HCT116 (cell line): ENCODE results near the gene GRM8. TPM values are rescaled to one million over a fixed set of nuclear protein-coding genes. Genes with fewer than 3 reads are reported as not detected.

Experiments used
- ATAC-seq: fragments of 200-7000 bp; cut with Tn5 transposase; 2 replicates; pipeline ENCODE4 v1.9.1; 2020; ENCODE audit warnings: mild to moderate bottlenecking, moderate library complexity
- BruUV-seq: library from RNA; stranded (reverse); fragments of 400-500 nt; replicated peaks from 2 replicates; lab custom pipeline; 2021; lab: Mats Ljungman, UMichigan
- CTCF ChIA-PET: fragments of 300-600 bp; sonication (Branson Sonifier 250); formaldehyde crosslinking; loops from one replicate; lab custom pipeline; 2021; ENCODE audit warnings: antibody characterized with exemption; lab: Charles Lee
- POLR2A ChIA-PET: fragments of 300-600, 350-600 bp; sonication (Branson Sonifier 250); formaldehyde crosslinking; loops from one replicate; lab custom pipeline; 2021; ENCODE audit warnings: antibody characterized with exemption; lab: Charles Lee
- RAD21 ChIA-PET, 2 experiments: fragments of 300-600 bp; sonication (Branson Sonifier 250); formaldehyde crosslinking; loops; one replicate each; lab custom pipeline; 2023; ENCODE audit warnings: low total read pairs in 2 of 2; ENCODE audit not compliant: uncharacterized antibody in 2 of 2, unreplicated experiment in 2 of 2, low non-redundant PET in 1 of 2; lab: Charles Lee
- DNase-seq: peaks from one replicate; pipeline ENCODE4 v3.0.0-alpha.2; 2010; ENCODE audit warnings: low read depth, low spot score
- H2AFZ ChIP-seq: fragments of 200-600 bp; shearing (Covaris generic), sonication (generic); 2 replicates; pipeline ENCODE4 v1.6.1; 2017; ENCODE audit warnings: low read depth, mixed run types, mixed read lengths, antibody characterized with exemption, low read length; ENCODE audit not compliant: poor library complexity, severe bottlenecking
- H3K27ac ChIP-seq: 2 replicates; pipeline ENCODE4 v1.5.1; 2012; ENCODE audit warnings: low read depth, low read length
- H3K27me3 ChIP-seq: fragments of 200-600 bp; sonication (generic); 2 replicates; pipeline ENCODE4 v1.6.1; 2016; ENCODE audit warnings: mixed run types, low read length, mixed read lengths; ENCODE audit not compliant: insufficient read depth
- H3K36me3 ChIP-seq, 2 experiments: fragments of 200-500 bp in 1 of 2; fragments of 200-600 bp in 1 of 2; sonication (Bioruptor generic) in 1 of 2; sonication (generic) in 1 of 2; 2 replicates each; pipeline versions ENCODE4 v1.5.1 to v1.6.1; 2014 to 2016; ENCODE audit warnings: low read length in 2 of 2, inconsistent platforms in 1 of 2, mixed read lengths in 1 of 2, mixed run types in 1 of 2; ENCODE audit not compliant: insufficient read depth in 2 of 2, control insufficient read depth in 1 of 2
- H3K4me1 ChIP-seq, 2 experiments: fragments of 200-600 bp in 1 of 2; sonication (generic) in 1 of 2; 2 replicates each; pipeline versions ENCODE4 v1.5.1 to v1.6.1; 2012 to 2017; ENCODE audit warnings: low read length in 2 of 2, inconsistent platforms in 1 of 2, mild to moderate bottlenecking in 1 of 2, mixed read lengths in 1 of 2, mixed run types in 1 of 2, moderate library complexity in 1 of 2; ENCODE audit not compliant: insufficient read depth in 2 of 2, control insufficient read depth in 1 of 2
- H3K4me2 ChIP-seq: fragments of 200-600 bp; sonication (generic); 2 replicates; pipeline ENCODE4 v1.6.1; 2017; ENCODE audit warnings: mixed run types, low read length, mixed read lengths
- H3K4me3 ChIP-seq, 2 experiments: fragments of 200-600 bp in 1 of 2; sonication (generic) in 1 of 2; replicated peaks in 1 of 2; 2 replicates each; pipeline ENCODE4 v1.5.1; 2011 to 2016; ENCODE audit warnings: low read length in 2 of 2, control low read depth in 1 of 2, low read depth in 1 of 2, mild to moderate bottlenecking in 1 of 2, mixed read lengths in 1 of 2, mixed run types in 1 of 2
- H3K79me2 ChIP-seq: fragments of 200-600 bp; sonication (generic); 2 replicates; pipeline ENCODE4 v1.6.1; 2017; ENCODE audit warnings: mild to moderate bottlenecking, mixed run types, low read length, moderate library complexity, mixed read lengths; ENCODE audit not compliant: insufficient read depth
- H3K9ac ChIP-seq: fragments of 200-600 bp; sonication (generic); 2 replicates; pipeline ENCODE4 v1.6.1; 2016; ENCODE audit warnings: low read length, mixed read lengths
- H3K9me2 ChIP-seq: fragments of 200-600 bp; sonication (generic), shearing (Covaris generic); 2 replicates; pipeline ENCODE4 v1.6.1; 2017; ENCODE audit warnings: mixed run types, mild to moderate bottlenecking, moderate library complexity; ENCODE audit not compliant: insufficient read depth
- H3K9me3 ChIP-seq, 2 experiments: fragments of 200-500 bp in 1 of 2; fragments of 200-600 bp in 1 of 2; sonication (Bioruptor generic) in 1 of 2; sonication (generic) in 1 of 2; 2 replicates each; pipeline ENCODE4 v1.6.1; 2014 to 2017; ENCODE audit warnings: low read length in 2 of 2, mixed read lengths in 2 of 2, inconsistent platforms in 1 of 2, low read depth in 1 of 2, mild to moderate bottlenecking in 1 of 2, mixed run types in 1 of 2, moderate library complexity in 1 of 2; ENCODE audit not compliant: control insufficient read depth in 1 of 2, insufficient read depth in 1 of 2
- H4K20me1 ChIP-seq: fragments of 200-600 bp; sonication (generic), shearing (Covaris generic); 2 replicates; pipeline ENCODE4 v1.6.1; 2017; ENCODE audit warnings: mixed run types, mild to moderate bottlenecking, moderate library complexity; ENCODE audit not compliant: insufficient read depth
- EGR1 ChIP-seq: IDR thresholded peaks from 2 replicates; pipeline ENCODE4 v1.6.1; 2012; ENCODE audit warnings: low read depth
- ELF1 ChIP-seq: IDR thresholded peaks from 2 replicates; pipeline ENCODE4 v1.6.1; 2012; ENCODE audit warnings: low read depth, borderline replicate concordance
- EZH2 ChIP-seq: fragments of 200-600 bp; sonication (generic); IDR thresholded peaks from 2 replicates; pipeline ENCODE4 v1.6.1; 2017; ENCODE audit warnings: antibody characterized with exemption, mixed run types
- EZH2phosphoT487 ChIP-seq: fragments of 200-600 bp; IDR thresholded peaks from 2 replicates; pipeline ENCODE4 v1.6.1; 2018; ENCODE audit warnings: antibody characterized with exemption, borderline replicate concordance
- FOSL1 ChIP-seq: IDR thresholded peaks from 2 replicates; pipeline ENCODE4 v1.6.1; 2012; ENCODE audit warnings: low read depth
- POLR2A ChIP-seq: IDR thresholded peaks from 2 replicates; pipeline ENCODE4 v1.7.0; 2011; ENCODE audit warnings: borderline replicate concordance; ENCODE audit not compliant: insufficient read depth, insufficient read length; ENCODE audit errors: extremely low read depth
- POLR2AphosphoS5 ChIP-seq: IDR thresholded peaks from 2 replicates; pipeline ENCODE4 v1.6.1; 2011; ENCODE audit warnings: mild to moderate bottlenecking, low read depth, low read length, moderate library complexity
- SIN3A ChIP-seq: IDR thresholded peaks from 2 replicates; pipeline ENCODE4 v1.6.1; 2012; ENCODE audit warnings: low read depth
- SP1 ChIP-seq: IDR thresholded peaks from 2 replicates; pipeline ENCODE4 v1.6.1; 2012; ENCODE audit warnings: low read depth
- SRF ChIP-seq: IDR thresholded peaks from 2 replicates; pipeline ENCODE4 v1.6.1; 2012; ENCODE audit warnings: low read depth
- TCF7L2 ChIP-seq: IDR thresholded peaks from 2 replicates; pipeline ENCODE4 v1.7.0; 2011; ENCODE audit warnings: borderline replicate concordance, inconsistent platforms; ENCODE audit not compliant: insufficient read depth, insufficient read length; ENCODE audit errors: extremely low read depth
- YY1 ChIP-seq: IDR thresholded peaks from 2 replicates; pipeline ENCODE4 v1.6.1; 2011; ENCODE audit warnings: low read length, low read depth, moderate library complexity, mild to moderate bottlenecking; ENCODE audit not compliant: insufficient replicate concordance; ENCODE audit errors: extremely low read depth
- ZNF274 ChIP-seq: fragments of 200-500 bp; sonication (Bioruptor generic); IDR thresholded peaks from 2 replicates; pipeline ENCODE4 v1.6.1; 2014; ENCODE audit warnings: mild to moderate bottlenecking, low read depth, low read length, inconsistent platforms
- intact Hi-C: fragments of 100-400 bp; cut with micrococcal nuclease; formaldehyde crosslinking; loops from 2 replicates; pipeline ENCODE4 v1.10.0; 2022
- total RNA-seq: library from RNA; stranded (reverse); gene quantifications from one replicate; pipeline ENCODE4 v1.2.1, GENCODE V29; 2021; ENCODE audit not compliant: unreplicated experiment
- TF ChIP-seq, protein P1 (sequence below): IDR thresholded peaks from 2 replicates; pipeline ENCODE4 v1.6.1; 2012
- TF ChIP-seq, protein P2 (sequence below): IDR thresholded peaks from 2 replicates; pipeline ENCODE4 v1.6.1; 2011; ENCODE audit warnings: mild to moderate bottlenecking, low read length, moderate library complexity; ENCODE audit not compliant: insufficient replicate concordance; ENCODE audit errors: extremely low read depth

The GRM8 gene
- total RNA-seq, 1 experiment from 2014 or later = 0.05 TPM

DNA sequence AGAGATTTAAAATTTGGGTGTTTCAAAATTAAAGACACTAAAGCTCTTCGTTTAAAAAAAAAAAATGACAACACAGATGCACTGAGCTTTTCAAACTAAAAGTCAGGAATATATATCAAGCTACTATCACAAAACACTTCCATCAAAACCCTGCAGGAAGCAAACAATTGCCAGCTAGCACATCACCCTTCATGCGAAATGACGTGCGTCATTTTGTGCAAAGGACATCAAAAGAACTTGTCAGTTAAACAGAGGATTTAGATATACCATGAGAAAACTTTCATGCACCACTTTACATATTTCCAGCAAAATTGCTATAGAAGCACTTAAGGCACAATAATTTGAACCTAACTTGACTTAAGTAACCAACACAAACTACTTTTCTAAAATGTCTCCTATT lies 264.7 kb downstream of the GRM8 start:
- no peak for ATAC-seq
- RAD21 ChIA-PET = no interaction called here
- H3K27me3 ChIP-seq = no peaks in the 10 kb centered on the region

DNA sequence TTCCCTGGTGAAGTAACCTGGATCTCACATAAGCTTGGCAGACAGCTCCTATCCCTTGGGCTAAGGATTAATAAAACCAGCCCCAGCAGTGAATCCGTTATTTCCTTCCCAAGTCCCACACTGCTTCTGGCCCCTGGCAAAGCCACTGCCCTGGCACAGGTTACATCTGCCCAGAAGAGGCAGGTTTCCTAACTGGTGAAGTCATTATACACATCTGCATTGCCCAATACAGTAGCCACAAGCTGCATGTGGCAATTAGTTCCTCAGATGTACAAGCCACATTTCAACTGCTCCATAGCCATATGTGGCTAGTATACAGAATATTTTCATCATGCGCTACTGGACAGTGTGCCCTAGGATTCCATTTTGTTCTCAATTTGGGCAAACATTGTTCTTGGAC lies 273.0 kb downstream of the GRM8 start:
- H3K4me1 ChIP-seq = no peaks in the 10 kb centered on the region
- intact Hi-C loops = no loop called here
- no peak overlapping the region for H2AFZ ChIP-seq
- ChIA-PET RAD21 (no interaction called here), POLR2A (no interaction called here), CTCF (no interaction called here)
- ATAC-seq = no peak
- H3K36me3 ChIP-seq = no peaks in the 10 kb centered on the region
- no peak overlapping the region for H3K4me3 ChIP-seq
- H3K4me2 ChIP-seq = no peak overlapping the region
- DNase-seq = no peak
- H3K9me3 ChIP-seq = no peaks in the 10 kb centered on the region
- H3K79me2 ChIP-seq = no peaks in the 10 kb centered on the region
- TF ChIP-seq EGR1 (no peak), EZH2phosphoT487 (no peak), EZH2 (no peak), YY1 (no peak), FOSL1 (no peak), ELF1 (no peak), TCF7L2 (no peak), SRF (no peak)
- TF ChIP-seq, protein P1, sequence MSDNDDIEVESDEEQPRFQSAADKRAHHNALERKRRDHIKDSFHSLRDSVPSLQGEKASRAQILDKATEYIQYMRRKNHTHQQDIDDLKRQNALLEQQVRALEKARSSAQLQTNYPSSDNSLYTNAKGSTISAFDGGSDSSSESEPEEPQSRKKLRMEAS = no peak
- TF ChIP-seq, all 23 proteins: peak for 0
- no peaks in the 10 kb centered on the region for H4K20me1 ChIP-seq
- H3K27ac ChIP-seq = no peak overlapping the region
- peaks cover 17% of the 10 kb centered on the region for H3K27me3 ChIP-seq
- no peaks in the 10 kb centered on the region for H3K9me2 ChIP-seq
- BruUV-seq = no TSS peak
- H3K9ac ChIP-seq = no peak overlapping the region

More for the DNA sequence above, 264.7 kb downstream of the GRM8 start:
- ChIA-PET POLR2A (no interaction called here), CTCF (no interaction called here)
- no peaks in the 10 kb centered on the region for H3K36me3 ChIP-seq
- no peak overlapping the region for H3K4me3 ChIP-seq
- no TSS peak for BruUV-seq
- intact Hi-C loops = no loop called here
- H3K9ac ChIP-seq = no peak overlapping the region
- TF ChIP-seq POLR2A (no peak), SIN3A (no peak), SP1 (no peak), EZH2phosphoT487 (no peak), POLR2AphosphoS5 (no peak), ZNF274 (no peak)
- TF ChIP-seq, protein P2, sequence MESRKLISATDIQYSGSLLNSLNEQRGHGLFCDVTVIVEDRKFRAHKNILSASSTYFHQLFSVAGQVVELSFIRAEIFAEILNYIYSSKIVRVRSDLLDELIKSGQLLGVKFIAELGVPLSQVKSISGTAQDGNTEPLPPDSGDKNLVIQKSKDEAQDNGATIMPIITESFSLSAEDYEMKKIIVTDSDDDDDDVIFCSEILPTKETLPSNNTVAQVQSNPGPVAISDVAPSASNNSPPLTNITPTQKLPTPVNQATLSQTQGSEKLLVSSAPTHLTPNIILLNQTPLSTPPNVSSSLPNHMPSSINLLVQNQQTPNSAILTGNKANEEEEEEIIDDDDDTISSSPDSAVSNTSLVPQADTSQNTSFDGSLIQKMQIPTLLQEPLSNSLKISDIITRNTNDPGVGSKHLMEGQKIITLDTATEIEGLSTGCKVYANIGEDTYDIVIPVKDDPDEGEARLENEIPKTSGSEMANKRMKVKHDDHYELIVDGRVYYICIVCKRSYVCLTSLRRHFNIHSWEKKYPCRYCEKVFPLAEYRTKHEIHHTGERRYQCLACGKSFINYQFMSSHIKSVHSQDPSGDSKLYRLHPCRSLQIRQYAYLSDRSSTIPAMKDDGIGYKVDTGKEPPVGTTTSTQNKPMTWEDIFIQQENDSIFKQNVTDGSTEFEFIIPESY = no peak
- TF ChIP-seq, protein P1 = no peak
- H4K20me1 ChIP-seq = no peaks in the 10 kb centered on the region
- no peaks in the 10 kb centered on the region for H3K79me2 ChIP-seq
- no peak for DNase-seq
- no peak overlapping the region for H3K27ac ChIP-seq
- H3K9me3 ChIP-seq = no peaks in the 10 kb centered on the region
- no peaks in the 10 kb centered on the region for H3K9me2 ChIP-seq
- H2AFZ ChIP-seq = no peak overlapping the region
- no peaks in the 10 kb centered on the region for H3K4me1 ChIP-seq
- H3K4me2 ChIP-seq = no peak overlapping the region
